ENCODE measurements around the gene POM121C. TPM values are rescaled to one million over a fixed set of nuclear protein-coding genes. Genes with fewer than 3 reads are reported as not detected.
"Not testable (repeated sequence)": the region's sequence is repeated elsewhere in the genome, so short reads cannot be mapped to it uniquely, and the experiment has no call there.

Gene POM121C
- polyA plus RNA-seq, 1 of the 3 experiments (the other 2 are of a cell fraction): 20.4 TPM

GRCh38 chr7:75477457-75477856, 8.6 kb downstream of the POM121C start:
- H3K9ac ChIP-seq; H3K4me3 ChIP-seq (ENCODE audit: low read depth in 2 of 2, low read length in 1 of 2); H2AFZ ChIP-seq (ENCODE audit: low read depth); H3K27ac ChIP-seq (ENCODE audit: low read depth in 2 of 2, low read length in 1 of 2); H3F3A ChIP-seq (replicated peaks; ENCODE audit: insufficient read depth); H3K27me3 ChIP-seq (ENCODE audit: insufficient read depth); H3K9me3 ChIP-seq; H3K9me2 ChIP-seq; H3K4me1 ChIP-seq (ENCODE audit: control insufficient read depth in 1 of 2, insufficient read depth in 2 of 2, low read depth in 1 of 2, low read length in 1 of 2); H3K4me2 ChIP-seq; POLR2A ChIA-PET; DNase-seq; CTCF ChIA-PET; H4K20me1 ChIP-seq (ENCODE audit: insufficient read depth): not testable (repeated sequence)
- Histone ChIP-seq H3K79me2 (ENCODE audit: insufficient read depth) (peaks cover 42% of the 10 kb centered on the region; the same call in 1 of the 2 replicates), H3K36me3 (replicated peaks in 1 of 2; ENCODE audit: control insufficient read depth in 1 of 2, insufficient read depth in 2 of 2, low read length in 1 of 2) (peaks cover 4 to 15% of the 10 kb centered on the region in 2 experiments)

- H2AFZ ChIP-seq (ENCODE audit: low read depth); CTCF ChIA-PET; H3K4me3 ChIP-seq (ENCODE audit: low read depth in 2 of 2, low read length in 1 of 2); H3F3A ChIP-seq (replicated peaks; ENCODE audit: insufficient read depth); H3K27me3 ChIP-seq (ENCODE audit: insufficient read depth); POLR2A ChIA-PET; H3K4me1 ChIP-seq (ENCODE audit: control insufficient read depth in 1 of 2, insufficient read depth in 2 of 2, low read depth in 1 of 2, low read length in 1 of 2); H3K9me3 ChIP-seq; H4K20me1 ChIP-seq (ENCODE audit: insufficient read depth); DNase-seq; H3K27ac ChIP-seq (ENCODE audit: low read depth in 2 of 2, low read length in 1 of 2); H3K9me2 ChIP-seq; H3K9ac ChIP-seq: not testable (repeated sequence)
- Histone ChIP-seq H3K79me2 (ENCODE audit: insufficient read depth) (peaks cover 17% of the 10 kb centered on the region; the same call in 1 of the 2 replicates), H3K4me2 (0 out of 2 replicates have a peak overlapping the region, but pooled peaks have one; percentile 33), H3K36me3 (replicated peaks in 1 of 2; ENCODE audit: control insufficient read depth in 1 of 2, insufficient read depth in 2 of 2, low read length in 1 of 2) (peaks cover 8 to 35% of the 10 kb centered on the region in 2 experiments)
- WGBS (ENCODE audit: low lambda C conversion rate): 100% methylated on average over 2 of the region's 4 CpGs
Observed at GRCh38 chr7:75470166-75470565, 15.9 kb downstream of the POM121C start.

- H3K79me2 ChIP-seq (ENCODE audit: insufficient read depth); H3K9me3 ChIP-seq; DNase-seq; H3K27me3 ChIP-seq (ENCODE audit: insufficient read depth); H4K20me1 ChIP-seq (ENCODE audit: insufficient read depth); H3K9me2 ChIP-seq; H3K4me3 ChIP-seq (ENCODE audit: low read depth in 2 of 2, low read length in 1 of 2); H3K4me1 ChIP-seq (ENCODE audit: control insufficient read depth in 1 of 2, insufficient read depth in 2 of 2, low read depth in 1 of 2, low read length in 1 of 2); H2AFZ ChIP-seq (ENCODE audit: low read depth); H3K9ac ChIP-seq; CTCF ChIA-PET; H3K27ac ChIP-seq (ENCODE audit: low read depth in 2 of 2, low read length in 1 of 2); H3K36me3 ChIP-seq (replicated peaks in 1 of 2; ENCODE audit: control insufficient read depth in 1 of 2, insufficient read depth in 2 of 2, low read length in 1 of 2); POLR2A ChIA-PET; H3F3A ChIP-seq (replicated peaks; ENCODE audit: insufficient read depth); H3K4me2 ChIP-seq: not testable (repeated sequence)
- no CpG with 5 or more reads among the region's 5 CpGs for WGBS (ENCODE audit: low lambda C conversion rate)
Observed at GRCh38 chr7:75460541-75460940, 25.6 kb downstream of the POM121C start.

- POLR2A ChIA-PET; H3K27me3 ChIP-seq (ENCODE audit: insufficient read depth): not testable (repeated sequence)
- 56% methylated on average over 1 of the region's 5 CpGs for WGBS (ENCODE audit: low lambda C conversion rate)
Observed at GRCh38 chr7:75458034-75458433, 28.1 kb downstream of the POM121C start.

GRCh38 chr7:75456403-75456802, 29.7 kb downstream of the POM121C start:
- H4K20me1 ChIP-seq (ENCODE audit: insufficient read depth); H3K9me3 ChIP-seq; H3K9me2 ChIP-seq; H3K4me2 ChIP-seq; H3K79me2 ChIP-seq (ENCODE audit: insufficient read depth); H2AFZ ChIP-seq (ENCODE audit: low read depth); H3K4me3 ChIP-seq (ENCODE audit: low read depth in 2 of 2, low read length in 1 of 2); H3K9ac ChIP-seq; H3K4me1 ChIP-seq (ENCODE audit: control insufficient read depth in 1 of 2, insufficient read depth in 2 of 2, low read depth in 1 of 2, low read length in 1 of 2); H3K36me3 ChIP-seq (replicated peaks in 1 of 2; ENCODE audit: control insufficient read depth in 1 of 2, insufficient read depth in 2 of 2, low read length in 1 of 2); CTCF ChIA-PET; H3K27me3 ChIP-seq (ENCODE audit: insufficient read depth); POLR2A ChIA-PET; DNase-seq; H3K27ac ChIP-seq (ENCODE audit: low read depth in 2 of 2, low read length in 1 of 2); H3F3A ChIP-seq (replicated peaks; ENCODE audit: insufficient read depth): not testable (repeated sequence)
- 94% methylated on average over 8 of the region's 10 CpGs for WGBS (ENCODE audit: low lambda C conversion rate)

More at GRCh38 chr7:75458034-75458433, 28.1 kb downstream of the POM121C start:
- H3K9me2 ChIP-seq; H3K4me1 ChIP-seq (ENCODE audit: control insufficient read depth in 1 of 2, insufficient read depth in 2 of 2, low read depth in 1 of 2, low read length in 1 of 2); H3K9ac ChIP-seq; H3K4me3 ChIP-seq (ENCODE audit: low read depth in 2 of 2, low read length in 1 of 2); H2AFZ ChIP-seq (ENCODE audit: low read depth); H3K27ac ChIP-seq (ENCODE audit: low read depth in 2 of 2, low read length in 1 of 2); H3F3A ChIP-seq (replicated peaks; ENCODE audit: insufficient read depth); H3K79me2 ChIP-seq (ENCODE audit: insufficient read depth); H3K9me3 ChIP-seq; H3K4me2 ChIP-seq; CTCF ChIA-PET; H4K20me1 ChIP-seq (ENCODE audit: insufficient read depth); DNase-seq; H3K36me3 ChIP-seq (replicated peaks in 1 of 2; ENCODE audit: control insufficient read depth in 1 of 2, insufficient read depth in 2 of 2, low read length in 1 of 2): not testable (repeated sequence)
